IMR-90 (cell line): Measurements from ENCODE around the gene COL24A1.

Experiments
- CEBPB ChIP-seq: IDR thresholded peaks from 2 replicates; pipeline ENCODE4 v1.6.1; 2012; ENCODE audit warnings: low read depth, low read length, improper control_type of control experiment
- CTCF ChIP-seq: conservative IDR thresholded peaks from 2 replicates; pipeline ENCODE4 v1.5.1; 2012; ENCODE audit warnings: mild to moderate bottlenecking, low read depth, low read length, improper control_type of control experiment
- MXI1 ChIP-seq: IDR thresholded peaks from 2 replicates; pipeline ENCODE4 v1.6.1; 2012; ENCODE audit warnings: low read depth, mild to moderate bottlenecking, low read length, moderate library complexity, borderline replicate concordance
- POLR2A ChIP-seq: IDR thresholded peaks from 2 replicates; pipeline ENCODE4 v1.6.1; 2012; ENCODE audit warnings: mild to moderate bottlenecking, low read depth, low read length
- RAD21 ChIP-seq: IDR thresholded peaks from 2 replicates; pipeline ENCODE4 v1.6.1; 2012; ENCODE audit warnings: low read length, improper control_type of control experiment
- RCOR1 ChIP-seq: IDR thresholded peaks from 2 replicates; pipeline ENCODE4 v1.6.1; 2012; ENCODE audit warnings: mild to moderate bottlenecking, low read length, improper control_type of control experiment; ENCODE audit not compliant: insufficient replicate concordance
- RFX5 ChIP-seq: IDR thresholded peaks from 2 replicates; pipeline ENCODE4 v1.8.0; 2012; ENCODE audit warnings: low read depth, mild to moderate bottlenecking, low read length, moderate library complexity

DNA sequence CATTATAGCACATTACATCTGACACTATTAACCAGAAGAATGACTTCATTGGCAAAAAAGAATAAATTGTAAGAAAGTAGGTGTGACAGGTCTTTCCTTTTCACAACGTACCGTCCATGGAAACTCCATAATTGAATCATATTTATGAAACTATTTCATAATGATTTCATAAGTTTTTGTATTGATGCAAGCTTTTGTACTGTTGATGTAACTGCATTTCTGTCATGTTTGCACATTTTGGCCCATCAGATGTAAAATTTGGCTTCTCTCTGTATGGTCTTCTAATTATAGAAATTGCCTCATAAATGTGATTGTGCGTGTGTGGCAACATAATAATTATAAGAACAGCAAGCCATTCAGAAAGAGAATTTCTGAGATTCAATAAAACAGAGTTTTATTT, 267.7 kb downstream of the COL24A1 start:
- TF ChIP-seq CTCF (no peak), RFX5 (no peak), RAD21 (no peak), MXI1 (no peak), CEBPB (no peak), RCOR1 (no peak), POLR2A (no peak)
